GM19372 (cell line): ENCODE results near the gene EXTL1.

Experiments
- ATAC-seq: cut with Tn5 transposase; IDR thresholded peaks from one replicate; pipeline ENCODE4 v1.9.1; 2021; ENCODE audit warnings: mild to moderate bottlenecking, low read depth, moderate library complexity; ENCODE audit not compliant: unreplicated experiment

The EXTL1 gene

DNA sequence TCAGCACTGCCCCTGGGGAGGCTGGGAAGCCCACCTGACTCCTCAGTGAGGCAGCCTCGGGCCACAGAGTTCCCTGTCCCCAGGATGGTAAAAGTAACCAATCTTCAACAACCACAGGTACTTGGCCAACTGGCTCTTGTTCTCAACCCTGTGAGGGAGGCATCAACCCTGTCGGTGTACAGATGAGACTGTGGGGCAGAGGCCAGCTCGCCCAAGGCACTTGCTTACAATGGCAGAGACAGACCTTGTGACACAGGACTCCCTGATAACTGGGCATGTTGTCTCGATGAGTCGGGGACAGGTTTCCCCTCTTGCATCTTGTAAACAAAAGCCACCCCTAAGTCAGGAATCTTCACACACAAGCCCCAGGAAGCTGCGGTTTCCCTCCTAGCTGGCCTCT, 16.3 kb downstream of the EXTL1 start:
- ATAC-seq, result no peak

DNA sequence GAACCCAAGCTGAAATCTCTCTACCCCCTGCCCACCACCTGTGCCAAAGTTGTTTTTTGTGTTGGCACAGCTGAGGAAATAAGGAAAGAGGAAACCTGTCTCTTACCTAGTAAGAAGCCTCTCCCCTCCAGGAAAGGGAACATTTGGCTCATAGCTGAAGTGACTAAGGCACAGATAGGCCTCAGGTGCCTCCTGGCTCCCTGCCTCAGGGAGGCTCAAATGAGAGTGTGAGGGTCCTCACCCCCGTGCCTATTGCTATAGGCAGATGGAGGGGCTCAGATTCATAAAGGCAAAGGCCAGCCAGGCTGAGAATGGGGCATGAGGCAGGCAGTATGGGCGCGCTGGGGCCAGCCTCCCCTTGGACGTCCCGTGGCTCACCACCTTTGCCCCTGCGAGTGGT, 16.9 kb downstream of the EXTL1 start:
- no peak for ATAC-seq

DNA sequence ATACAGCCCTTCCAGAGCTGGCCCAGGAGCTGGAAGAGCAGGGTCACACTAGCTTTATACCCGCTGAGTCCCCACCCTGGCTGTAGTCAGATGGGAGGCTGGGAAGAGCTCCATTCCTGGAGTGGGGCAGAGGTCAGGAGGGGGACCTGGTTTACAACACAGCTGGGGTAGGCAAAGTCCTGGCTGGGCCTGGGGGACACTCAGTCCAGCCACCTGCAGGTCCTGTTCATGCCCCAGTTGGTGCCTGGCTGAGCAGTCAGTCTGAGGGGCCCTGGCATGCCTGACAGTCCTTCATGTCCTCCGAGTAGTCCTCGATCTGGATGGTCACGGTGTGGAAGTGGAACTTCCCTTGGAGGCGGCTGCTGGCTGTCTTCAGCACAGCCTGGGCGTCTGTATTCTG, 17.3 kb downstream of the EXTL1 start:
- no peak for ATAC-seq

DNA sequence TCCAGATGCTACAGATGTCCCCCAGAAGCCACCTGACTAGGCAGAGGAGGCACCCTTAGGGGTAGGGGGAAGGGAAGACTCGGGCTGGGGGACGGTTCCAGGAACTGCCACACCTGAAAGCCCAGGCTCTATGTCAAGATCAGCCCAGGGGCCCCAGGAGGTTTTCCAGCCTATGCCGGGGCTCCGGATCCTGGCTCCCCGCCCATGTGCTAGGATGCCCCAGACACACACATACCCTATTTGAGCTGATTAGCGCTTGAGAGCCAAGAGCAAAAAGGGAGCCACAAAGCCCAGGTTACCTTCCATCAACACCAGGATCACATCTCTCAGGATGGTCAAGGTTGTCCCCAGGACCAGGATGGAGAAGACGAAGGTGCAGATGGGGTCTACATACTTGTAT, 19.8 kb downstream of the EXTL1 start:
- ATAC-seq, result no peak

DNA sequence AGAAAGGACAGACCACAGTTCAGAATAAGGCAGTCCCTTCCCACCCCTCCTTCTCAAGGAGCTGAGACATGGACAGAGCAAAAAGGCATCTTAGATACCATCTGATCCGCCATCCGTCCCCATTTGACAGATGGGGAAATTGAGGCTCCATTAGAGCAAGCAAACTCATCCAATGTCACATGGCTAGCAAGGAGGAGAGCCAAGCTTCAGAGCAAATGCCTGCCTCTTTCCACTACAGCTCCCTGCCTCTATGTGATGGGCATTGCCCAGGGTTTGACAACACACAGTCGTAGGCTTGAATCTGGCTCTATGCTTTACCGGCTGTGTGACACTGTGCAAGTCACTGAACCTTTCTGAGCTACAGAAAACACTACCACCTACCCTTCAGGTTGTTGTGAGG, 20.4 kb downstream of the EXTL1 start:
- ATAC-seq, result no peak

DNA sequence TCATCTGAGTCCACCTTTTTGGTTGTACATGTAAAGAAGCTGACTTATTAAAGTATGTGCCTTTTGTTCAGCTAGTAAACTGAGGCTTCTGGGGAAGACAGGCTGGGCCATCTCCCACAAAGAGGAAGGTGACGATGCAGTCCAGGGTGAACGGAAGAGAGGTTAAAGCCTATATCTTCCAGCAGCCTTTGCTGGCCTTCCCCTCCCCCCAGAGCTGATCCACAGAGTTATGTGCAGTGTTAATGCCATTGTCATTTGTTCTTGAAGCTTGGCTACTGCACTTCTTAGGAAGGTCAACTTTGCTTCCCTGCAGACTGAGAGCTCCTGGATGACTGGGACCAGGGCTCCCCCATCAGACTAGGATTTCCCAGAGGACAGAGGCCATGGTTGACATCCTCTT, 22.2 kb downstream of the EXTL1 start:
- ATAC-seq, result no peak

DNA sequence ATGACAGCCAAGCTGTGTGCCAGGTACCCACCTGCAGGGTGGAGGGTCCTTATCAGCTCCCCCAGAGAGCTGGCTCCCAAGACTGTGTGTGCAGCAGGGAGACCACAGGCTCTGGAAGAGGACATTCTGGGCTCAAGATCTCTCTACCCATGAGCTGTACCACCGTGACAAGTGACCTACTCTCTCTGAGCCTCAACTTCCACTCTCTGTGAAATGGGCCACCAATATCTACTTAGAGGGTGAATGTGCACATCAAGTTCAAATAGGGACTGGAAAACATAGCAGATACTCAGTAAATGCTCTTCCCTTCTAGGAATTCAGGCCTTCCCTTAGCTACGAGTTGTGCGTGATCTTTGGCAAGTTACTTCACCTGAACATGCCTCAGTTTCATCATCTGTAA, 22.8 kb downstream of the EXTL1 start:
- no peak for ATAC-seq

DNA sequence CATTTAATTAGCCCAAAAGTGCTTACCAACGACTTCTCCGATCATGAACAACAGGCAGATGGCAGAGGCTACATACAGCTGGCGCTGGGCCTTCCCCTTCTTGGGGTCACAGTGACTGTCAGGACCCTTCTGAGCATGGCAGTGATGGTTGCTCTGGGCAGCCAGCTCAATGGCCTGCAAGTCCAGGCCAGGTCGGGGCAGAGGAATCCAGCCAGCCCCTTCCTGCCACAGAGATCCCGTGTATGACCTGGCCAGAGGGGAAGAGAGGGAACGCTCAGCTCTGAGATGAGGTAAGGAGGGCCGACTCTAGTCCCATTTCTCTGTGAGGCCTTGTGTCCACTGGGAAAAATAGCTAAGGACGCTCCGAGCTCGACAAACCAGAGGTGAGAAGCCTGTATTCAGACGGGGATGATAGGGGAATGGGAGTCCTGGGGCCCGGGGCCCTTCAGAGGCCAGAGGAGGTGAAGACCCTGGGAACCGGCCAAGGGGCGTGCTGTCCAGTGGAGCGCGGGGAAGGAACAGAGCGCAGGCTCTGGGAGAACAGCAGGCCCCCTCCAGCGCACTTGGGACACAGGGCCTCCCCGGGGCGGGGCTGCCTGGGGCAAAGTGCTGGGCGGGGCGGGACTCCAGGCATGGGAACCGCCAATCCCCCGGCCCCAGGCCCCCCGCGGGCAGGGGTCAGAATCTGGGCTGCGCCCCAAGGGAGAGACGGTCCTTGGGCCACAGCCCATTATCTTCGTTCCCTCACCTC, 23.6 kb downstream of the EXTL1 start:
- ATAC-seq, result no peak

DNA sequence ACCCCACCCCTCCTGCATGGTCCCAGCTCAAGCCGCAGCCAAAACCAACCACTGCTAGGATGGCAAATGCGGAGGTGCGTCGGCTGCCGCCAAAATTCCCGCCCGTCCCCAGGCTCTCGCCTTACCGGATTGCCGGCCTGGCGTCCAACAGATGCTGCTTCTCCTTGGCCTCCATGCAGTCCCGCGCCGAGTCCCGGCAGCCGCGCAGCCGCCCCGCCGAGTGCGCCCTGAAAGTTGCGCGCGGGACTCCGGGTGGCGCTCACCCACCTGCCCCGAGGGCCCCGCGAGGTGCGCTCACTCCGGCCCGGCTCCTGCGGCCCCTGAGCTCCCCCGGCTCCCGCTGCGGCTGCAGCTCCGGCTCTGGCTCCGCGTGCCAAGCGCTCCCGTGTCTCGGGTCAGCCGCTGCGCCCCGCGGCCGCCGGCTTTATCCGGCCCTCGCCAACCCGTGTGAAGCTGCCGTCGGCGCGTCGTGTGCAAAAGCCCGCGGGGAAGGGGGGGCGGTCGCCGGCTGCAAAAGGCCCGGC, 24.2 kb downstream of the EXTL1 start, which contains the start of gene SLC30A2:
TSS of gene SLC30A2 (minus strand) at position 397 of the 524 bp plus-strand sequence. CDS start at position 175, 222 bp downstream.
- ATAC-seq, result no peak

DNA sequence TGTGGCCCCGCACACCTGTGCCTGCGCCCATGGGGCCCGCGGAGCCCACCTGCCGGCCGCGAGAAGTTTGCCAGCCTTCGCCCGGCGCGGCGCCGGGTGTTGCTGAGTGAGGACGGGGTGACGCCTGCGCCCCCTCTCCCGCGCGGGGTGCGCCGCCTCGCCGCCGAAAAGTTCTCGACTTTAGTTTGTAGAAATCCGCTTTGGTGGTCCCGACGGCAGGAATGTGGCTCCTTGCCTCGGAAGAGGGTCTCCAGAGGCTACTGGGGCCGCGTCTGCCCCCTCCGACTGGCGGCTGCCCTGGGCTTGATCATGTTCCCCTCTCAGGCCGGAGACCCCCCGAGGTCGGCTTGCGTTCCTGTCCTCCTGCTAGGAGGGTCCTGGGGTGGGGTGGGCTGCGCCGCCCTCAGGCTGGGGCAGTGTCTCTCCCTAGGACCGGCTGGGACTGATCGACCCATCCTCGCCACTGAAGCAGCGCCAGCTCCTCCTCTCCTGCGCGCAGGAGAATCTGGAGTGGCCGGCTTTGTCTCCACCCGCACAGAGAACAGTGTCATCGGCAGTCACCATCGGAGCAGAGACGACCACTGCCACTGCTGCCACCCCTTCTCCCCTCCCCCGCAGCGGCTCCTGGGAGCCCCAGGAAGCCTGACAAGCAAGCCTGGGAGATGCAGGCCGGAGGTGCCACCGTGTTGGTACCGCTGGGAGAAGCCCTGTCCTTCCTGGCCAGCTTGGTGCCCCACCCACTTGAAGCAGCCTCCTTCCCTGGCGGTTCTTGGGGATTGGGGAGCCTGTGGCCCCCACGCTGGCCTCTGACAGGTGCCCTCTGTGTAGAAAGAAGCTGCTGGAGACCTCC, 24.9 kb downstream of the EXTL1 start:
- no peak for ATAC-seq

DNA sequence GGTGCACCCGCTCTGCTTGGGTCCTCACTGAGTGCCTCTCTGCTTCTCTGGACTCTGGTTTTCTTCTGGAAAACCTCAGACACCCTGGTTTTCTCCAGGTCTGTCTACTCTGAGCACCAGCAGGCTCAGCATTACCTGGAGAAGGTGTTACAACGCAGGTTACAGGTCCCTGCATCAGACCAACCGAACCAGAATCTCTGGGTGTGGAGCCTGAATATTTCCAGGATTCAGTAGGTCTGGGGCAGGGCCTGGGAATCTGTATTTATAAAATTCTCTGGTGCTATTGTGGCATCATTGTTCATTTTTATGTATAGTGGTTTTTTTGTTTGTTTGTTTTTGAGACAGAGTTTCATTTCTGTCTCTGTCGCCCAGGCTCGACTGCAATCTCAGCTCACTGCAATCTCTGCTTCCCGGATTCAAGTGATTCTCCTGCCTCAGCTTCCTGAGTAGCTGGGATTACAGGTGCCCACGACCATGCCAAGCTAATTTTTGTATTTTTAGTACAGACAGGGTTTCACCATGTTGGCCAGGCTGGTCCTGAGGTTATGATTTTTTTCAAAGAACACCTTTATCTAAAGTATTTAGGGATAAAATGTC, 25.8 kb downstream of the EXTL1 start:
- ATAC-seq, result no peak

DNA sequence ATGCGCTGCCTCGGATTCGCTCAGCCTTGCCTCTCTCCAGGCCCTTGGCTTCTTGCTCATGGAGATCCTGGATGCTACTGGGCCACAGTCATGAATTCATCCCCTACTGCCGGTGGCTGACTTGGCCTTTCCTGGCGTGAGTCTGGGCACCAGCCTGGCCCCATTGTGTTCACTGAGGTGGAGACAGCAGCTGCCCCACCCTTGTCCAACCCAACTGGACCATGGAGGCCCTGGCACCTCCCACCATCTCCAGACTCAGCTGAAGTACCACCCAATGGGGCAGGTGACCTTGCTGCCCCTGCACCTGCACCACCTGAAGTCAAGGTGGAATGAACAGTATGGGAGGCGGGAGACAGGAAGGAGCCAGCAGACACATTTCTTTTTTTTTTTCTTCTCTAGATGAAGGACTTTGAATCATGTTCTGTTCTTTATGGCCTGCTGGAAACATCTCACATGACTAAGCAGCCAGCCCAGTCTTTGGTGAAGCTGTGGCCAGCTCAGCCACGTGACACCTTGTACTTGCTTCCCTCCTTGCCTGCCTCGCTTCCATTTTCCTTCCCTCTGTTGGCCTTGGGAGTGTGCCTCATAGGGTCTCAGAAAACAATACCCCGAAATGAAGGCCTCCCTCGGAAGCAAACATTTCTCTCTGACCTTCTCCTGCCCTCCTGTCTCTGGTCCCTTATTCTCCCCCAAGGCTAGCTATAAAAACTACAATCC, 28.1 kb downstream of the EXTL1 start:
- no peak for ATAC-seq

DNA sequence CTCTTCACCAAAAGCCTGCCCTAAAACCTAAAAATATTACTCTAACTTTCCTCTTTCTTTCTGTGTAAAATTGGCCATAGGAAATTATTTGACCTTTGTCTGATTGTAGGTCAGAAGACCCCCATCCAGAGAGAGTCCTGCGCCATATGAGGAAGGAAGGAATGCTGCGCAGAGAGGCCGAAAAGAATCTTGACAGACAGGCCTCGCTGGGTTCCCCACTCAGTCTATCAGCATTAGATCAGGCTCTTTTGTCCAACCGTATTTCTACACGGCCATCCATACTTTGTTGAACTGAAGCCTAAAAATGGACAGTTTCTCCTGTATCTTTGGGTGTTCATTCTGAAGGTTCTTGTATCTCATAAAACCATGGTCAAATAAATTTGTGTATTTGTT, 28.7 kb downstream of the EXTL1 start:
- no peak for ATAC-seq

DNA sequence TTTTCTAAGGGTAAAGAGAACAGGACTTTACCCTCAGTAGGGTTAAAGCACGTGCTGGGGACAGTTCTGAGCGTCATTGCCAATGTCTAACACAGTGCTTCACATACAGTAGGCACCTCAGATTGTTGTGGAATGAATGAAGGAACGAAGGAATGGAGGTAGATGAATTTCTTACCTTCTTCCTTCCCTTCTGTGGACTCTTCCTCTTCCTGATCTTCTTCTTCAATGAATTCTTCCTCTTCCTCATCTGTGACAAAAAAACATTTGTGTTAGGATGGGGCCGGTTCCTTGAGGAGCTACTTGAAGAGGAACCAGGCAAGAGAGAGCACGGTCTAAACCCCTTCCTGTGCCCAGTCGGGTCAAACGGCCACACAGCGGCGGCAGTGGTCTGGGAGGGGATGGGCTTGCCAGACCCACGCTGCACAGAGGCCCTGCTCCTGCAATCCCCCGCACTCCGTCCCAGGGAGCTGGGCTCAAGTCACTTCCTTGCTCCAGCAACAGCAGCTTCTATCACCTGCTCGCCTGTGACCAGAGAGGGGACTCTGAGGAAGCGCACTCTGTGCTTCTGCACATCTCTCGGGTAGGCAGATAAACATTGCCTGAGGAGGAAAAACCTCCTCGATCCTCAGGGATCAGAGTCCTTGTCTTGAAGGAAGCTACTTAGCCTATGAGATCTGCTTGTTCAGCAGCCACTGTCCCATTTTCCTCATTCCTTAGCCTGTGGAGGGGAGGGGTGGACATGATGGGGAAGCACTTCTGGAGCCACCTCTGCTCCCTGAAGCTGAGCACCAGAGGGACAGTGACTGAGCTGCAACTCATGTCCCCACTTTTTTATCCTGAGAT, 32.4 kb downstream of the EXTL1 start:
- ATAC-seq, result no peak

DNA sequence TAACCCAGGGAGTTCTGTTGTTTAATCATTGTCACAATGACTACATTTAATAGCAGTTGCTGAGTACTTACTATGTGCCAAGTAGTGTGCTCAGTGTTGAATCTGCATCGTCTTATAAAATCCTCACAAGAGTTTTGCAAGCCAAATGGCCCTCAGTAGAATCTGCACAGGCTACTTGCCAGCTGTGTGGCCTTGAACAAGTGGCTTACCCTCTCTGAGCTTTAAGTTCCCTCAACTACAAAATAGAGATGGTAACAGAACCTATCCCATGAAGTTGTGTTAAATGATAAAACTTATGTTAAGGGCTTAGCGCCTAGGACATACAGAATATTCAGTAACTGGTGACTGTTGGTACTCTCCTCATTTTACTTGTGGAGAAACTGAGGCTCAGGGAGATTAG, 33.5 kb downstream of the EXTL1 start:
- no peak for ATAC-seq

DNA sequence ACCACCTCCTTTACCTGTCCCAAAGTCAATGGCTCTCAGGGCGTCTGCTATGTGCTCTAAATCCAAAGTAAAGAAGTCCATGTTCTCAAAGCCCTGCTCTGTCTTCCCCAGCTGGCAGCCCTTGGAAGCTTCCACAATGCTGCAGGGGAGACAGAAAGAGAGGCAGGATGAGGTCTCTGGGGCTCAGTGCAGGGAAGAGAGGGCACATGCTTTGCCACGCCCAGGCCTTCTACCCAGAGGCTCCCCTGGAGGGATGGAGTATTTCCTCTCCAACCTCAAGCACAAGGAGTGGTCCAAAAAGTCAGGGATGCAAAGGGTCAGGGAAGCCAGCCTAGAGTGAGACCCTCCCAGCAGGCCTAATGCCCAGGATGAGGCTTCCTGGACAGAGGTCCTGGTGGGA, 35.6 kb downstream of the EXTL1 start:
- no peak for ATAC-seq

DNA sequence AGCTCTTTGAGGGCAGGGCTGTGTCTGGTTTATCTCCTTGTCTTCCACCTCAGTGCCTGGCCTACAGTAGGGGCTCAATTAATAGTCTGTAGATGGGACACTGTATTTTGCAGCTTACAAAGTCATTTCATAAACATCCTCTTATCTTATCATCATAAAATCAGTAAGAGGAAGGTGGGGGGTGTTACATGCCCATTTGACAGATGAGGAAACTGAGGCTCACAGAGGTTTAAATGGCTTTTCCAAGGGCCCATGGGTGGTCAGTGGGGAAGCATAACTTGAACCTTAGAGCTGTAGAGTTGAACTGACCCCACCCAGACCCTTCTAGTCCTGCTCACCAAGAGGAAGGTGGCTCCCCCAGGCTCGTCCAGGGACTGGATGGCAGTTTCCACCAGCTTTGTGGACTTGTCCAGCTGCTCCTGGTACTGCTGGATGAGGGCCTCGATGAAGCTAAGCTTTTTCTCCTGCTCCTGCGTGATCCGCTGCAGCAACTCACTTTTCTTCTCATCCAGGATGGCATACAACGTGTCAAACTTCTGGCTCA, 36.5 kb downstream of the EXTL1 start:
- no peak for ATAC-seq

DNA sequence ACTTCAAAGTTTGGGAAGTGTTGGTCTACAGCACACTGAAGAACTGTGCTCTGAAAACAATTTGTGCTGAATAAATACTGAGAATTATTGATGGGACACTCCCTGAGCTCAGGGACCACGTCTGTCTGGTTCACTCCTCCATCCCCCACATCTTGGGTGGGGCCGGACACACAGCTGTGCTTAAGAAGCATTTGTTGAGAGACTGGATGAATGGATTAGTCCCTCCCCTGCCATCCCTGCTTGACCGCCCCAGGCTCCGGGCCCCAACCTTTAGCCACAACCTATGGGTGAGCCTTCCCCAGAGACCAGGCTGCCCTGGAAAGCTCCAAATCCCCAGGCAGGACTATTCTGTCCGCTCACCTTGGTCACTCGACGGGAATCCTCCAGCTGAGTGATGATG, 38.3 kb downstream of the EXTL1 start:
- no peak for ATAC-seq

DNA sequence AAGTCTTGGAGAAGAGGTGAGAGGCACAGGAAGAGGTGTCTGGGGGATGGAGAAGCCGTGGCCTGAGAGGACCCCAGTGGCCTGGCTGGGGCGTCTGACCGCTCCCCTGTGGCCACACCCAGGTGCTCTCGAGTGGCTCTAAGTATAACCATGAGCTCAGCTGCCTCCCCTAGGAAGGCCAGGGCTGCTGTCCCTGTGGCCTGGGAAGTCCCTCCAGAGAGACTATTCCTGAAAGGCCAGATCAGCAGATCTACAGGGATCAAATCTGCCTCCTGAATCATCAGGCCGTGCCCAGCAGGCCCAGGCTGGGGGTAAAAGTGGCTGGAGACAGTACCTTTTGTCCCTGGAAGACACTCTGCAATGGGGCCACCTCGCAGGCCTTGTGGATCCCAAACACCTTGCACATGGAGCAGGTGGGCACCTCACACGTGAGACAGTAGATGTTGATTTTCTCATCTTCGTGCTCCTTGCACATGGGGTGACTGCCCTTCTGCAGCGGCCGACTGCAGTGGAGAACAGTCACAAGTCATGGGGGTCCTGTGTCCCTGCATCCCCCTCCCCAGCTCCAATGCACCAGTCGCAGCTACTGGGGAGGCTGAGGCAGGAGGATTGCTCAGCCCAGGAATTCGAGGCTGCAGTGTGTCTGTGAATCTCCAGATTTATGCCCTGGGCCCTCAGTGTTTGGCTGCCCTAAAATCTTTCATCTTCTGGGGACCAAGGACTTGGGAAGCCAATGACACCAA, 39.4 kb downstream of the EXTL1 start:
- ATAC-seq, result no peak
